Psoas muscle (tissue), 8 donors: ENCODE measurements around the gene KCNK16. TPM values are rescaled to one million over a fixed set of nuclear protein-coding genes. Genes with fewer than 3 reads are reported as not detected.

Experiments used
- ATAC-seq, 4 donors: fragments of 200-7000 bp; cut with Tn5 transposase; one replicate each; pipeline ENCODE4 v1.9.1; 2020; ENCODE audit warnings: moderate library complexity in 3 of 4, mild to moderate bottlenecking in 2 of 4
- DNase-seq, 2 donors: peaks; one replicate each; pipeline ENCODE4 v3.0.0-alpha.2; 2020
- H3K27ac ChIP-seq: fragments of 200-600 bp; one replicate; pipeline ENCODE4 v1.8.0; 2022
- H3K27me3 ChIP-seq, 3 donors: fragments of 200-600 bp in 1 of 3; one replicate each; pipeline versions ENCODE4 v1.6.1 to v1.8.0; 2013 to 2022; ENCODE audit warnings: low read length in 2 of 3, mild to moderate bottlenecking in 2 of 3, moderate library complexity in 1 of 3; ENCODE audit not compliant: insufficient read depth in 3 of 3
- H3K36me3 ChIP-seq, 2 donors: fragments of 200-600 bp in 1 of 2; one replicate each; pipeline versions ENCODE4 v1.6.1 to v1.8.0; 2013 to 2022; ENCODE audit warnings: low read depth in 1 of 2, mild to moderate bottlenecking in 1 of 2, moderate library complexity in 1 of 2; ENCODE audit not compliant: insufficient read depth in 1 of 2
- H3K4me1 ChIP-seq: fragments of 200-600 bp; one replicate; pipeline ENCODE4 v1.8.0; 2022
- H3K4me3 ChIP-seq: fragments of 200-600 bp; one replicate; pipeline ENCODE4 v1.8.0; 2022; ENCODE audit warnings: mild to moderate bottlenecking
- H3K9me3 ChIP-seq: fragments of 200-600 bp; one replicate; pipeline ENCODE4 v1.8.0; 2022
- CTCF ChIP-seq: fragments of 200-600 bp; IDR thresholded peaks from one replicate; pipeline ENCODE4 v1.8.0; 2022; ENCODE audit warnings: antibody characterized with exemption
- WGBS, 3 donors: extraction: QIAGEN DNeasy Blood & Tissue Kit; methylation state at CpG; one replicate each; pipeline versions ENCODE4 v1.1.6 to v1.1.7; 2013; 5-methylcytosine and 5-hydroxymethylcytosine counted together
- intact Hi-C, 2 donors: fragments of 100-400 bp; cut with DNase I; formaldehyde crosslinking; loops; one replicate each; pipeline versions ENCODE4 v1.11.0 to v1.14.2; 2022
- polyA plus RNA-seq, 3 donors: library from polyadenylated mRNA; stranded (reverse); fragments of 200-250 nt; gene quantifications; one replicate each; pipeline ENCODE4 v1.2.3, GENCODE V29; 2013
- total RNA-seq, 4 donors: library from RNA; stranded (reverse); fragmentation: NEBNext Ultra II Directional in 2 of 4; extraction: Animal tissue kit (Norgen Biotek cat#: 25700) in 2 of 4; gene quantifications; one replicate each; pipeline versions ENCODE4 v1.2.1 to v1.2.4, GENCODE V29; 2021 to 2023
- donor health status: healthy with polysubstance abuse.
- donor health status: DM: no; HTN: no; CAD: no; lungs with moderate emphysema.
- donor health status: Bipolar disorder and iron deficiency.
- donor health status: healthy.
- donor health status: DM: yes; HTN: yes; CAD: no.
- donor health status: DM: no; HTN: no; CAD: no.
- donor health status: DM: no; HTN: no; CAD: no.
- donor health status: DM: yes; HTN: yes; CAD: no.

The KCNK16 gene
- total and polyA plus RNA-seq, 7 donors = not detected

- ATAC-seq (no peak), DNase-seq (no peak)
- Histone ChIP-seq H3K27me3 (peaks cover 0 to 5% (median 3%) of the 10 kb centered on the region in 3 donors), H3K4me3 (no peak overlapping the region), H3K27ac (no peak overlapping the region), H3K9me3 (no peaks in the 10 kb centered on the region), H3K36me3 (no peaks in the 10 kb centered on the region), H3K4me1 (no peaks in the 10 kb centered on the region)
- TF ChIP-seq CTCF = no peak
- 37 to 41% (median 40%) methylated on average over 5 of the region's 5 CpGs for WGBS, 3 donors
- intact Hi-C loops = no loop called here
Observed at GRCh38 chr6:39335780-39336545, 13.5 kb upstream of the KCNK16 start.

GRCh38 chr6:39333644-39334438 is 11.3 kb upstream of the KCNK16 start:
- H3K4me3 ChIP-seq = no peak overlapping the region
- TF ChIP-seq CTCF = no peak
- no peak for DNase-seq
- no peak for ATAC-seq
- H3K27ac ChIP-seq = no peak overlapping the region
- intact Hi-C loops = no loop called here
- H3K36me3 ChIP-seq = no peaks in the 10 kb centered on the region
- H3K4me1 ChIP-seq = no peaks in the 10 kb centered on the region
- 65 to 74% (median 73%) methylated on average over 7 of the region's 7 CpGs for WGBS, 3 donors
- peaks cover 0 to 4% (median 3%) of the 10 kb centered on the region in 3 donors for H3K27me3 ChIP-seq
- no peaks in the 10 kb centered on the region for H3K9me3 ChIP-seq

GRCh38 chr6:39330476-39330875 is 8.0 kb upstream of the KCNK16 start:
- H3K4me3 ChIP-seq = no peak overlapping the region
- TF ChIP-seq CTCF = no peak
- H3K27ac ChIP-seq = no peak overlapping the region
- H3K36me3 ChIP-seq = no peaks in the 10 kb centered on the region
- no peak for DNase-seq
- WGBS, 3 donors = 55 to 71% (median 61%) methylated on average over 3 of the region's 3 CpGs
- peaks cover 0 to 2% (median 0%) of the 10 kb centered on the region in 3 donors for H3K27me3 ChIP-seq
- intact Hi-C loops = no loop called here
- no peak for ATAC-seq
- no peaks in the 10 kb centered on the region for H3K9me3 ChIP-seq
- H3K4me1 ChIP-seq = no peaks in the 10 kb centered on the region

- intact Hi-C loops = no loop called here
- ATAC-seq (no peak), DNase-seq (no peak)
- Histone ChIP-seq H3K4me1 (no peaks in the 10 kb centered on the region), H3K36me3 (no peaks in the 10 kb centered on the region), H3K9me3 (no peaks in the 10 kb centered on the region), H3K27me3 (peaks cover 0 to 2% (median 0%) of the 10 kb centered on the region in 3 donors), H3K27ac (no peak overlapping the region), H3K4me3 (no peak overlapping the region)
- 78 to 89% (median 86%) methylated on average over 3 of the region's 3 CpGs for WGBS, 3 donors
- no peak for TF ChIP-seq CTCF
Observed at GRCh38 chr6:39330057-39330456, 7.6 kb upstream of the KCNK16 start.
